ENCODE data around the gene PKNOX2. TPM values are rescaled to one million over a fixed set of nuclear protein-coding genes. Genes with fewer than 3 reads are reported as not detected.

Gene PKNOX2
- total RNA-seq, 1 donor from 2014 or later = not detected

- DNase-seq = peak; percentile 55
Observed at GRCh38 chr11:125451400-125452124, 287.0 kb downstream of the PKNOX2 start.

- DNase-seq = no peak
Observed at GRCh38 chr11:125452125-125452470, 287.5 kb downstream of the PKNOX2 start.

- DNase-seq = no peak
Observed at GRCh38 chr11:125454047-125454446, 289.5 kb downstream of the PKNOX2 start.

- DNase-seq = no peak
Observed at GRCh38 chr11:125455851-125456250, 291.3 kb downstream of the PKNOX2 start.

GRCh38 chr11:125457814-125458343 is 293.3 kb downstream of the PKNOX2 start:
- no peak for DNase-seq

GRCh38 chr11:125460275-125460674 is 295.7 kb downstream of the PKNOX2 start:
- no peak for DNase-seq

- DNase-seq = no peak
Observed at GRCh38 chr11:125463590-125464269, 299.2 kb downstream of the PKNOX2 start.

- peak; percentile 17 for DNase-seq
Observed at GRCh38 chr11:125464270-125464662, 299.7 kb downstream of the PKNOX2 start.

- DNase-seq = no peak
Observed at GRCh38 chr11:125464666-125465065, 300.1 kb downstream of the PKNOX2 start.

- DNase-seq = no peak
Observed at GRCh38 chr11:125465255-125465654, 300.7 kb downstream of the PKNOX2 start.

- DNase-seq = no peak
Observed at GRCh38 chr11:125465701-125466100, 301.1 kb downstream of the PKNOX2 start.

GRCh38 chr11:125468025-125468424 is 303.5 kb downstream of the PKNOX2 start:
- DNase-seq = no peak

GRCh38 chr11:125468852-125469251 is 304.3 kb downstream of the PKNOX2 start:
- no peak for DNase-seq

- no peak for DNase-seq
Observed at GRCh38 chr11:125470355-125470754, 305.8 kb downstream of the PKNOX2 start.

- no peak for DNase-seq
Observed at GRCh38 chr11:125476721-125477120, 312.2 kb downstream of the PKNOX2 start.

GRCh38 chr11:125479137-125479536 is 314.6 kb downstream of the PKNOX2 start:
- DNase-seq = no peak

- DNase-seq = no peak
Observed at GRCh38 chr11:125481531-125481930, 317.0 kb downstream of the PKNOX2 start.

Other genes starting within 250 kb of the PKNOX2 start
- not detected in 2 replicates for gene HEPN1, start 245.5 kb upstream of the PKNOX2 start, total RNA-seq
- gene HEPACAM, start 228.7 kb upstream of the PKNOX2 start, total RNA-seq = under 0.01 TPM in 1 of 2 replicates, not detected in the other
- gene CCDC15, start 210.5 kb upstream of the PKNOX2 start, total RNA-seq = 1.5 and 2.9 TPM in 2 replicates
- 0.51 and 0.70 TPM in 2 replicates for gene SLC37A2, start 101.4 kb upstream of the PKNOX2 start, total RNA-seq
- gene TMEM218, start 53.1 kb upstream of the PKNOX2 start, total RNA-seq = 23.1 and 24.2 TPM in 2 replicates